Activated T-cell treated with anti-CD3 and anti-CD28 coated beads for 4 hours (primary cell): ENCODE measurements around the gene HBP1.
"Not testable (repeated sequence)": the region's sequence is repeated elsewhere in the genome, so short reads cannot be mapped to it uniquely, and the experiment has no call there.

Experiments used
- DNase-seq: peaks from one replicate; pipeline ENCODE4 v3.0.0-alpha.2; 2020

The HBP1 gene

GRCh38 chr7:107187774-107188173 is 19.0 kb downstream of the HBP1 start:
- DNase-seq, result no peak

- DNase-seq, result no peak
Observed at GRCh38 chr7:107190090-107190489, 21.3 kb downstream of the HBP1 start.

GRCh38 chr7:107194052-107194451 is 25.2 kb downstream of the HBP1 start:
- DNase-seq, result no peak

GRCh38 chr7:107196834-107197610 is 28.2 kb downstream of the HBP1 start:
- no peak for DNase-seq

- DNase-seq, result no peak
Observed at GRCh38 chr7:107201795-107202450, 33.1 kb downstream of the HBP1 start.

GRCh38 chr7:107203607-107204006 is 34.8 kb downstream of the HBP1 start:
- DNase-seq, result no peak

GRCh38 chr7:107206136-107206535 is 37.3 kb downstream of the HBP1 start:
- DNase-seq, result no peak

- DNase-seq, result no peak
Observed at GRCh38 chr7:107206706-107207105, 37.9 kb downstream of the HBP1 start.

GRCh38 chr7:107207459-107207858 is 38.7 kb downstream of the HBP1 start:
- DNase-seq, result no peak

- no peak for DNase-seq
Observed at GRCh38 chr7:107208024-107208521, 39.3 kb downstream of the HBP1 start.

- DNase-seq, result no peak
Observed at GRCh38 chr7:107208563-107208962, 39.8 kb downstream of the HBP1 start.

GRCh38 chr7:107209565-107209964 is 40.8 kb downstream of the HBP1 start:
- no peak for DNase-seq

- no peak for DNase-seq
Observed at GRCh38 chr7:107210400-107210799, 41.6 kb downstream of the HBP1 start.

GRCh38 chr7:107212725-107213124 is 43.9 kb downstream of the HBP1 start:
- no peak for DNase-seq

- DNase-seq, result no peak
Observed at GRCh38 chr7:107213193-107213788, 44.5 kb downstream of the HBP1 start.

- no peak for DNase-seq
Observed at GRCh38 chr7:107213945-107214344, 45.1 kb downstream of the HBP1 start.

- no peak for DNase-seq
Observed at GRCh38 chr7:107219563-107220244, 50.9 kb downstream of the HBP1 start.

GRCh38 chr7:107220356-107220755 is 51.6 kb downstream of the HBP1 start:
- DNase-seq, result no peak

- not testable (repeated sequence) for DNase-seq
Observed at GRCh38 chr7:107220806-107221205, 52.0 kb downstream of the HBP1 start.

- DNase-seq, result no peak
Observed at GRCh38 chr7:107224374-107225223, 55.8 kb downstream of the HBP1 start.

- DNase-seq, result no peak
Observed at GRCh38 chr7:107228291-107228690, 59.5 kb downstream of the HBP1 start.

GRCh38 chr7:107230334-107230733 is 61.5 kb downstream of the HBP1 start:
- DNase-seq, result no peak
